NCI-H345 treated with DMSO at 0.1 percent for 48 hours (cell line): Measurements from ENCODE around the gene CHURC1.

Experiments used
- DNase-seq: peaks from one replicate; lab custom pipeline; 2025; ENCODE audit not compliant: unreplicated experiment; lab: John Stamatoyannopoulos, UW

Gene CHURC1

GRCh38 chr14:64983439-64984310 is 69.4 kb downstream of the CHURC1 start:
- peak; percentile 54 for DNase-seq
